Large intestine (tissue), 12 donors: ENCODE results near the gene MAP2K7. TPM values are rescaled to one million over a fixed set of nuclear protein-coding genes. Genes with fewer than 3 reads are reported as not detected.
"Not testable (repeated sequence)": the region's sequence is repeated elsewhere in the genome, so short reads cannot be mapped to it uniquely, and the experiment has no call there.

Source experiments
- DNase-seq, 2 donors: peaks; one replicate each; pipeline versions ENCODE4 v3.0.0 to v3.0.0-alpha.2; 2013
- H3K27ac ChIP-seq: one replicate; pipeline ENCODE4 v1.5.1; 2013; ENCODE audit warnings: low read length
- H3K27me3 ChIP-seq: 2 replicates; pipeline ENCODE4 v1.6.1; 2013; ENCODE audit warnings: low read length; ENCODE audit not compliant: control insufficient read depth, insufficient read depth
- H3K36me3 ChIP-seq: 2 replicates; pipeline ENCODE4 v1.6.1; 2013; ENCODE audit warnings: low read length; ENCODE audit not compliant: control insufficient read depth, insufficient read depth
- H3K4me1 ChIP-seq: one replicate; pipeline ENCODE4 v1.6.1; 2013; ENCODE audit warnings: low read length; ENCODE audit not compliant: control insufficient read depth, insufficient read depth
- H3K4me3 ChIP-seq: one replicate; pipeline ENCODE4 v1.5.1; 2013; ENCODE audit warnings: low read length
- H3K9me3 ChIP-seq: one replicate; pipeline ENCODE4 v1.6.1; 2013; ENCODE audit warnings: mild to moderate bottlenecking, low read depth, low read length, moderate library complexity; ENCODE audit not compliant: control insufficient read depth
- WGBS: methylation state at CpG from one replicate; pipeline ENCODE4 v1.1.5; 2013; ENCODE audit warnings: low lambda C conversion rate; ENCODE audit not compliant: insufficient coverage; 5-methylcytosine and 5-hydroxymethylcytosine counted together
- long read RNA-seq, 11 donors: transcript quantifications; one replicate each; lab custom pipeline, GENCODE V29; 2026
- polyA plus RNA-seq: library from polyadenylated mRNA; unstranded; fragments of 120-200 nt; gene quantifications from one replicate; pipeline ENCODE4 v1.2.1, GENCODE V29; 2013

The MAP2K7 gene
- polyA plus RNA-seq: 28.5 TPM
- long read RNA-seq, donor 1, transcript MAP2K7-201 (11 exons, 3,361 nt): major isoform, 7 of 9 reads
- long read RNA-seq, donor 1, partial matches to known transcripts: 0 of 9 reads
- long read RNA-seq, donor 1, other reads (novel, unspliced or antisense): 0 of 9 reads
- long read RNA-seq, donor 2, partial matches to known transcripts: 0 of 2 reads
- long read RNA-seq, donor 2, other reads (novel, unspliced or antisense): 0 of 2 reads
- long read RNA-seq, donor 3: 0 reads
- long read RNA-seq, donor 4: 0 reads
- long read RNA-seq, donor 5, transcript MAP2K7-201 (11 exons, 3,361 nt): major isoform, 6 of 6 reads
- long read RNA-seq, donor 5, partial matches to known transcripts: 0 of 6 reads
- long read RNA-seq, donor 5, other reads (novel, unspliced or antisense): 0 of 6 reads
- long read RNA-seq, donor 6, partial matches to known transcripts: 0 of 1 reads
- long read RNA-seq, donor 6, other reads (novel, unspliced or antisense): 0 of 1 reads
- long read RNA-seq, donor 7, partial matches to known transcripts: 0 of 1 reads
- long read RNA-seq, donor 7, other reads (novel, unspliced or antisense): 0 of 1 reads
- long read RNA-seq, donor 8, partial matches to known transcripts: 0 of 4 reads
- long read RNA-seq, donor 8, other reads (novel, unspliced or antisense): 0 of 4 reads
- long read RNA-seq, donor 9, partial matches to known transcripts: 0 of 3 reads
- long read RNA-seq, donor 9, other reads (novel, unspliced or antisense): 0 of 3 reads
- long read RNA-seq, donor 10, partial matches to known transcripts: 0 of 4 reads
- long read RNA-seq, donor 10, other reads (novel, unspliced or antisense): 0 of 4 reads
- long read RNA-seq, donor 11: 0 reads

DNA sequence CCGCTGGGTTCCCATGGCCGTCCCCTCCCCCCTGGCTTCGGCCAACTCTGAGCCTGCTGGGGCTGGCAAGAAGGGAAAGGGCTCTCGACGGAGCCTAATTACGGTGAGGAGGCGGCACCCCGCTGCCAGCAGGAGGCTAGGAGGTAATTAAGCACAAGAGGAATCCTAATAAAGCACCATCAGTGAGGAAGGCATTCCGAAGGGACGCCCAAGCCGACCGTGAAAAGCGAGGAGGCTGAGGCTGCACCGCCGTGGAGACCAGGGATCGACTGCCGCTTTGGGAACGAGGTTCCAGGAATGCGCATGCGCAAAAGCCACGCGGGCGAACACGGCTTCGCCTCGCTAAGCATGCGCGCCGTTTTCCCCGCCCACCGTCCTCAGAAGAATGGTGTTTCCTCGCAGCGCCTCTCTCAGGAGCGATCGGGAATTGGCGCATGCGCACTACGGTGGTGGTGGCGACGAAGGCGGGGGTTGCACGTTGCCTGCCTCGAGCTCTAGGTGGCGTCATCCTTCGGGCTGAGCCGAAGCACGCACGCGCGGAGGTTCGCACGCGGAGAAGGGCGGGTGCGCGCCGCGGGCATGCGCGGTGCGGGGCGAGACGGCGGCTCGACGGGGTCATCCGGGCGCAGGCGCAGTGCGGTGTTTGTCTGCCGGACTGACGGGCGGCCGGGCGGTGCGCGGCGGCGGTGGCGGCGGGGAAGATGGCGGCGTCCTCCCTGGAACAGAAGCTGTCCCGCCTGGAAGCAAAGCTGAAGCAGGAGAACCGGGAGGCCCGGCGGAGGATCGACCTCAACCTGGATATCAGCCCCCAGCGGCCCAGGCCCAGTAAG, at the start of gene MAP2K7:
Gene MAP2K7, plus strand, starts transcription at position 634 of the 830 bp plus-strand sequence. Its CDS starts 68 bp downstream, at position 702.
- H3K9me3 ChIP-seq: peaks cover 10% of the 10 kb centered on the region
- no CpG with 5 or more reads among the region's 89 CpGs for WGBS
- peaks cover 13% of the 10 kb centered on the region for H3K36me3 ChIP-seq
- peak; percentile 99 to 100 for DNase-seq
- H3K27me3 ChIP-seq: no peaks in the 10 kb centered on the region
- H3K4me1 ChIP-seq: peaks cover 15% of the 10 kb centered on the region
- peak within 1 kb of the TSS; percentile 78 for H3K27ac ChIP-seq
- H3K4me3 ChIP-seq: peak within 1 kb of the TSS; percentile 96

DNA sequence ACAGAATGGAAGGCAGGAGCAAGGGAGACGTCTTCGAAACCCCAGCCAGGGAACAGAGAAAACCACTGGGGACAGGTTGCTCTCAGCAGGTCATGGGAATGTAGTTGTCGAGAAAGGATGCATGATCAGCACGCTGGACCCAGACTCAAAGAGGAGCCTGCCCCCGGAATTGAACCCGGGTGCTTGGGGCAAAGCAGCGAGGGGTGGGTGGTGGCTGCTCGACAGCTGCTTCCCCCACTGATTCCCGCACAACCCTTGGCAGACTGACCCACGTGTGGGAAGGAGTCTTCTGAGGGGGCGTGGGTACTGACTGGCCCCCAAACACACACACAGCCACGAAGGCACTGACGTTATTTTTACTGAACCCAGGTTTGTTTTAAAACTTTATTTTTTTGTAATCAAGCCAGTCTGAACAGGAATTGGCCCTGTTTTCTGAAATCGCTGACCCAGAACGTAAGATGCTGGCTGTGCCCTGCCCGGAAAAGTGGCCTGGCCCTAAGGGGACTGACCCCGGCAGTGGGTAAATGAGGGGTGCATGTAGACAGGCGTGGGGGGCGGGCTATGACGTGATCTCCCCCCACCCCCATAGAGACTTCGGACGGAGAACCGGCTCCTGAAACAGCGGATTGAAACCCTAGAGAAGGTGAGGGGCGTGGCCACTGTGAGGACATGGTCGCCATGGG, 48.1 kb upstream of the MAP2K7 start:
- H3K27ac ChIP-seq: no peak overlapping the region
- no peak overlapping the region for H3K4me3 ChIP-seq
- DNase-seq: no peak
- peaks cover 11% of the 10 kb centered on the region for H3K36me3 ChIP-seq
- no peaks in the 10 kb centered on the region for H3K9me3 ChIP-seq
- H3K4me1 ChIP-seq: peaks cover 18% of the 10 kb centered on the region
- H3K27me3 ChIP-seq: peaks cover 3% of the 10 kb centered on the region
- WGBS: no CpG with 5 or more reads among the region's 26 CpGs

DNA sequence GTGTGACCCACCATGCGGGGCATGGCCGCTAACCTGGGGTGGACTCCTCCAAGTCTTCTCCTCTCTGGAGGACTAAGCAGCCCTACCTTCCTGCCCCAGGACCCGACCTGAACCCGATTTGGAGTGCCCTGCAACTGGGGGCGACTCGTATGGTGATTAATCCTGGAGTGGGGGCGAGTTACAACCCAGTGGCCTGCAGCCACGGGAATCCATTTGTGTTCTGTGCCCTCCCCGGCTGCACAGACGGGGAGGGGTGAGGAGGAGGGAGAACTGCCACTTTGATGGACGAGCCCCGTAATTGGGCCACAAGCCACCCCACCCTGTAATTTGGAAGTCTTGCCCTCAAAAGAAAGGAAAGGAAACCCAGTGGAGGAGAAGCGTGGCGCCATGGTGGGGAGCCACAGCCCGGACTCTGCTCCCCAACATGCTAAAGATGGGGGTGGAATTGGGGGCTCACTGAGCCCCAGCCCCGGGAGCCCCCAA, 47.5 kb upstream of the MAP2K7 start:
- Histone ChIP-seq H3K27ac (no peak overlapping the region), H3K4me3 (no peak overlapping the region), H3K36me3 (peaks cover 12% of the 10 kb centered on the region), H3K27me3 (peaks cover 9% of the 10 kb centered on the region), H3K4me1 (peaks cover 21% of the 10 kb centered on the region), H3K9me3 (no peaks in the 10 kb centered on the region)
- no peak for DNase-seq
- no CpG with 5 or more reads among the region's 16 CpGs for WGBS

DNA sequence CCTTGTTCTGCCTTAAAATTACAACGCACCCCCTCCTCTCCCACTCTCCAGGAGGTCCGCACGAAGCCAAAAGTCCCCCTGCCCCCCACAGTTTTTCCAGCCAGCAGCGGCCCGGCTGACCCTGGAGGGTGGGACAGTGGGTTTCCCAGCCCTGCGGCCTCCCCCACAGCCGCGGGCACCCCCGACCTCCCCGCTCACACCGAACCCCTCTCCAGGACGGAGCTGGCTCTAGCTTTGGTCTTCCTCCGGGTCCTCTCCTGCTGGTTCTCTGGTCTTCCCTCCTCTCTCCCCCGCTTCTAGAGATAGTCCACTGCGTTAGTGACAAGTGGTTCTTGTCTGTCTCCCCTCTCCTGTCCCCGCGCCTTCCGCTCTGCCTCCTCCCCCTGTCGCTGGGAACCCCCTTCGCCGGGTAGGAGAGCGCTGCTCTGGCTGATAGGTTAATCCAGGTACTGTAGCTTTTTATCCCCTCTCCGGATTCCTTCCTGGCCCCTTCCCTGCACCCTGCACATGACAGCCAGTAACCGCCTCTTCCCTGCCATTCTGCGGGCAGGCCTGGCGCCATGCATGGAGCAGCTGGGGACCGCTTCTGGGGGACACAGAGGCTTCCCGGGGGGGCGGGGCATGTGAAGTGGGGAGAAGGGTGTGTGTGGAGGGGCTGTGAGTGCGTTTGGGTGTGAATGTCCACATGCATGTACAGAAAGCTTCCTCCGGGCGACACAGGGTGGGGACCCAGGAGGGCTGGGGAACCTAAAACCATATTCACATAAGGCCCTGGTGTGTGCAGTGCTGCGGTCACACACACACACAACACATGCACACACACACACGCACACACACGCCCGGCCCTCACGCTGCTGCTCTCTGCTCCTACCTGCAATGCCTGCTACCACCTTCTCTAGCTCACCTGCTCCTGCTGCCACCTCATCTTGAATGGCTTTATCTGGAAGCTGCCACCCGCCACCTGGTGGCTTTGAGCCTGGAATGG, 46.7 kb upstream of the MAP2K7 start:
- peaks cover under 1% of the 10 kb centered on the region for H3K9me3 ChIP-seq
- no peak for DNase-seq
- H3K36me3 ChIP-seq: peaks cover 12% of the 10 kb centered on the region
- H3K27me3 ChIP-seq: peaks cover 17% of the 10 kb centered on the region
- no peak overlapping the region for H3K4me3 ChIP-seq
- peaks cover 29% of the 10 kb centered on the region for H3K4me1 ChIP-seq
- no peak overlapping the region for H3K27ac ChIP-seq
- no CpG with 5 or more reads among the region's 38 CpGs for WGBS

DNA sequence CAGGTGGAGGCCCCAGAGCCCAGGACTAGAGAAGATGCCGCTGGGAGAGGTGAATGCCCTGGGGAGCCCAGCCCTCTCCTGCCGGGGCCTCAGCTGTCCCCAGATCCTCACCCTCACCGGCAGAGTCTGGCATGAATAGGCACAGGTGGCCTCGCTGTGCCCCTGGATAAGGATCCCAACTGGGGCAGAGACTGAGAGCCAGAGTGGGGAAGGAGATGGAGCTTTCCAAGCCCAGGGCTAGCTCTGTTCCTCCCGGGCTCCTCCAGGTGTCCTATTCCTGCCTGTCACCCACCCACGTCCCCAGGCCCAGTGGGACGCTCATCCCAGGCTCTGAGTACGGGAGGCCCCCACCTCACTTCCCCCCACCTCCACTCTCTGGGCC, 46.0 kb upstream of the MAP2K7 start:
- Histone ChIP-seq H3K27me3 (peaks cover 21% of the 10 kb centered on the region), H3K4me1 (peaks cover 31% of the 10 kb centered on the region), H3K27ac (no peak overlapping the region), H3K36me3 (peaks cover 12% of the 10 kb centered on the region), H3K4me3 (no peak overlapping the region), H3K9me3 (peaks cover 4% of the 10 kb centered on the region)
- no CpG with 5 or more reads among the region's 8 CpGs for WGBS
- DNase-seq: no peak

DNA sequence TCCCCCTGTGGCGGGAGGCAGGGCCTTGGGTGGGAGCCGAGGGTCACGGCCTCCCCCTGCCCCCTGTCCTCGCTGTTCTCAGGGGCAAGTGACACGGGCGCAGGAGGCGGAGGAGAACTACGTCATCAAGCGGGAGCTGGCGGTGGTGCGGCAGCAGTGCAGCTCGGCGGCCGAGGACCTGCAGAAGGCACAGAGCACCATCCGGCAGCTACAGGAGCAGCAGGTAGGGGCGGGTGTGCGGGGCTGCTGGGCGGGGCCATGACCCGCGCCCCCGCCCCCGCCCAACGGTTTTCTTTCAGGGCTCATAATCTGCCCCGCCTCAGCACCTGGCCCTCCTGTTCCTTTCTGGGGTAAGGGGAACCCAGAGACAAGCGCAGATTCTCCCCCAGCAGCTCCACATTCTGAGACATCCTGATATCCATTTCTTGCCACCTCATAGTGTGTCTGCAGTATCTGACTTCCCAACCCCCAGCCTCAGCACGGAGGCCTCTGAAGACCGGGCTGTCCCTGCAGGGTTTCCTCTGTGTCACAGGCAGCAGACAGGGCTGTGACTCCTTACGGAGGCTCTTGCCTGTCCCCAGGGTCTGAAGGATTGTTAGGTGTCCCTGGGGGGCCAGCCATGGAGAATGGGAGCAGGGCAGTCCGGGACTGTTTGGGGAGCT, 45.4 kb upstream of the MAP2K7 start:
- no peak overlapping the region for H3K27ac ChIP-seq
- H3K9me3 ChIP-seq: peaks cover 6% of the 10 kb centered on the region
- H3K27me3 ChIP-seq: peaks cover 23% of the 10 kb centered on the region
- no CpG with 5 or more reads among the region's 29 CpGs for WGBS
- DNase-seq: peak in 1 of 2 donors; percentile 56
- no peak overlapping the region for H3K4me3 ChIP-seq
- peaks cover 12% of the 10 kb centered on the region for H3K36me3 ChIP-seq
- H3K4me1 ChIP-seq: peaks cover 27% of the 10 kb centered on the region

DNA sequence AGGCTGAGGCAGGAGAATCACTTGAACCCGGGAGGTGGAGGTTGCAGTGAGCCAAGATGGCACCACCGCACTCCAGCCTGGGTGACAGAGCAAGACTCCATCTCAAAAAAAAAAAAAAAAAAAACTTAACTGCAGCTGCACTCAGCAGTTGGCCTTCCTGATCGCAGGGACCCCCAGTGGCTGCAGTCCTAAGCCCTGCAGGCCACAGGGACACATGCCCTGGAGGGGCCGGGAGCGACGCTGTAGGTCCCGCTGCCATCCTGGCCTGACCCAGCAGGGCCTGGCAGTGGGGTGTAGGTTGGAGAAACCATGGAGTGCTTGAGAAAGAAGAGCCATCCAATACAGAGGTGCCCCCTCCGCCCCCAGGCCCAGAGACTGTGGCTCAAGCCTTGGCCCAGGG, 44.6 kb upstream of the MAP2K7 start:
- not testable (repeated sequence) for H3K4me3 ChIP-seq, H3K27ac ChIP-seq, DNase-seq
- Histone ChIP-seq H3K27me3 (peaks cover 31% of the 10 kb centered on the region), H3K9me3 (peaks cover 13% of the 10 kb centered on the region), H3K4me1 (peaks cover 22% of the 10 kb centered on the region), H3K36me3 (peaks cover 12% of the 10 kb centered on the region)
- no CpG with 5 or more reads among the region's 8 CpGs for WGBS

DNA sequence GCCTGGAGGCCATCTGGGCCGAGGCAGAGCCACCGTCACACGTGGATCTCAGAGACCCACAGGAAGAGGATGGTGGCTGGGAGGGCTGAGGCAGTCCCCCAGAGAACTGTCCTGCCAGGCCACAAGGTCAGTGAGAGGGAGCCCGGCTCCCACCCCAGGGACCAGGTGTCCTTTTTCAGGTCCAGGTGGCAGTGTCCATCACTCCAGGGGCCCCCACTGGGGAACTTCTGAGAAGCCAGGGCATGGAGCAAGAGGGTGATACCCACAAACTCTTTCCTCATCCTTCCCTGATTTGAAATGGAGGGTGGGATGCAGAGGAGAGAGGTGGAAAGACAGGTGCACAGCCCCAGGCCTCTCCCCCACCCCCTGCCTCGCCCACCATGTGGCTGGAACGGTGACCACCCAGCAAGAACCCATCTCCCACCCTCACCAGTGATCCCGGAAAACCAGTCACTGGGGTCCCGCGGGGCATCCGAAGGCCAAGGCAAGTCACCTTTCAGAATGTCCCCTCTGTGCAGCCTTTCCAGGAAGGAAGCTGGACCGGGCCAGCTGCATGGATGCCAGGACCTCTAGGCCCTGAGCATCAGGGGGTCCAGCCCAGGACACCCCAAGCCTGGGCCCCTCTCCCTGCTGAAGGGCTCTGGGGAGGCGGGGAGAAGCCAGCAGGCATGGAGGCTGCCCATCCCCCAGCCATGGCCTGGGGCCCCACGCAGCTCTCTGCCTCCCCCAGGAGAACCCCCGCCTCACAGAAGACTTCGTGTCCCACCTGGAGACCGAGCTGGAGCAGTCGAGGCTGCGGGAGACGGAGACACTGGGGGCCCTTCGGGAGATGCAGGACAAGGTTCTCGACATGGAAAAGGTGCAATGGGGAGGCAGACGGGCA, 43.6 kb upstream of the MAP2K7 start:
- Histone ChIP-seq H3K27me3 (peaks cover 41% of the 10 kb centered on the region), H3K27ac (no peak overlapping the region)

More for the DNA sequence above, 43.6 kb upstream of the MAP2K7 start:
- DNase-seq: no peak
- Histone ChIP-seq H3K4me3 (no peak overlapping the region), H3K36me3 (peaks cover 12% of the 10 kb centered on the region), H3K4me1 (peaks cover 22% of the 10 kb centered on the region), H3K9me3 (peaks cover 17% of the 10 kb centered on the region)
- WGBS: no CpG with 5 or more reads among the region's 22 CpGs
